Embryonic facial prominence (tissue), 1 donor: ENCODE data around the gene C19orf53.

Experiments
- DNase-seq: peaks from one replicate; pipeline ENCODE4 v3.0.0-alpha.2; 2016; ENCODE audit errors: extremely low spot score

The C19orf53 gene

DNA sequence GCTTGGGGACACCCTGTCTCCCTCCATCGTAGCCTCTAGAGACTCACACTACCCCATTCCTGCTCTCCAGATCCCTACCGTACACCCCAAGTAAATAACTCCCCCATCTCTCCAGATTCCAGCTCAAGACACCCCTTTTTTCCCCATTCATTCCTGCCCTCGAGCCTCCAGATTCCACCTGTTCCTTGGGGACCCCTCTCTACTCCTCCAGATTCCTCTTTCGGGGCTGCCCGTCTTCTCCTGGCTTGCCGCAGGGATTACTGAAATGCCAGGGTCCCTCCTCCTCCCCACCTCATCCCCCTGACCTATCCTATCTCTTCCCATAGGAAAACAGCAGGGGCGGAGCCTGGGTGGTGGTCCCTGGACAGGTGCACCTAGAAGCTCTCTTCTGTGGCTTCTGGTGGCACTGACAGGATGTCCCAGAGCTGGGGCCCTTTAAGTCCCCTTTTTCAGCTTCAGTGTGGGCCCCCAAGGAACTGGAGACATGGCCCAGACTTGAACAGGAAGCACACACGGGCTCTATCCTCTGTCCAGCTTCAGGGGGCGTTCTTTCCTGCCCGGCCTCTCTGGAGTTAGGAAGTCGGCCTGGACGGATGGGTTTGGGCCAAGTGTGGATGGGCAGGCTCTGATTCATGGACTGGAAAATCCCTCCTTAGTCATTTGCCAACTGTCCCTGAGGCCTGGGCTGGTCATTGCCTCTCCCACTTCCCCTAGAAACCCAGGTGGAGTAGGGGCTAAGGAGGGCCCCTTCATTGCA is 22.2 kb downstream of the C19orf53 start:
- no peak for DNase-seq

GRCh38 chr19:13797058-13797440 is 22.8 kb downstream of the C19orf53 start:
- DNase-seq, result no peak

- DNase-seq, result no peak
Observed at GRCh38 chr19:13797870-13798269, 23.6 kb downstream of the C19orf53 start.

GRCh38 chr19:13799669-13800068 is 25.4 kb downstream of the C19orf53 start:
- no peak for DNase-seq

DNA sequence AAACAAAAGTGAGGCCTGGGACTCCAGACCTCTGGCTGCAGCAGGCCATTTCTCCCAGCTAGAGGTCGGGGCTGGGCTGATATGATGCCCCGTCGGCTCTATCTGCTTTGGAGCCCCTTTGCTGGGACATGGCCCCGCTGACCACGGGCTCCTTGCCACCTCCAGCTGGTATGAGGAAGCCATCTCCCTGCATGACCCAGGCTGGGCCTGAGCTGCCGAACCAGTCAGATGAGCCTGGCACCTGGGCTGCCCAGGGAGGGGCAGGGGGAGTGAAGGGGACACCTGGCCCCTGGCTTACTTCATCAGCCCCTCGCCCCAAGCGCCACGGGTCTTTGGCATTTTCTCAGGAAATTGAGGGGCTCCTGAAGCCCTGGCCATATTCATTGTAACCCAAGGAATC is 28.8 kb downstream of the C19orf53 start:
- no peak for DNase-seq

DNA sequence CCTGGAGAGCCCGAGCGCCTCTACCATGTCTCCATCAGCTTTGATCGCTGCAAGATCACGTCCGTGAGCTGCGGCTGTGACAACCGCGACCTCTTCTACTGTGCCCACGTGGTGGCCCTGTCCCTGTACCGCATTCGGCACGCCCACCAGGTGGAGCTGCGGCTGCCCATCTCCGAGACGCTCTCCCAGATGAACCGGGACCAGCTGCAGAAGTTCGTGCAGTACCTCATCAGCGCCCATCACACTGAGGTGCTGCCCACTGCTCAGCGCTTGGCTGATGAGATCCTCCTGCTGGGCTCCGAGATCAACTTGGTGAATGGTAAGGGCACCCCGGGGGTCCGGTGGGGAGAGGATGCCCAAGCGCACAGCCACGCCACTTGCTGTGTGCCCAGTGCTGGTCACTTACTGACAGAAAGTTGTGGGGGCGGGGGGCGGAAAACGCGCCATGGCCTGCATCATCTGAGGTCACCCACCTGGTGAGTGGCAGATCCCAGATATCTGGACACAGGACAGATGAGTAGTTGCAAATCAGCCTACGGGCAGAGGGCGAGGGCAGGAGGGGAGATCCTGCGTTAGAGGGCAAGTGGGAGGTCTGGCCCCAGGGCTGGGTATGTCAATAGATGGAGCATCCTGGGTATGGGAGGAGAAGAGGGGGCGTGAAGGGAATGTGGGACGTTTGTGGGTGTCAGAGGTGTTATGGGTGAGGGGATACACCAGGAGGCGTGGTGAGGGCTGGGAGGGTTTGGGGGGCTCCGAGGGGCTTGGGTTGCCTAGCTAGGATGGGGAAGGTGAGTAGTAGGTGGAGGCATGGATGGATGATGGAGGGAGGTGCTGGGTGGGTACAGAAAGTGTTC is 30.8 kb downstream of the C19orf53 start:
- DNase-seq, result no peak

- no peak for DNase-seq
Observed at GRCh38 chr19:13806728-13807127, 32.5 kb downstream of the C19orf53 start.

GRCh38 chr19:13807421-13808021 is 33.3 kb downstream of the C19orf53 start:
- no peak for DNase-seq

GRCh38 chr19:13808856-13809255 is 34.6 kb downstream of the C19orf53 start:
- no peak for DNase-seq

- DNase-seq, result no peak
Observed at GRCh38 chr19:13812544-13812943, 38.3 kb downstream of the C19orf53 start.

DNA sequence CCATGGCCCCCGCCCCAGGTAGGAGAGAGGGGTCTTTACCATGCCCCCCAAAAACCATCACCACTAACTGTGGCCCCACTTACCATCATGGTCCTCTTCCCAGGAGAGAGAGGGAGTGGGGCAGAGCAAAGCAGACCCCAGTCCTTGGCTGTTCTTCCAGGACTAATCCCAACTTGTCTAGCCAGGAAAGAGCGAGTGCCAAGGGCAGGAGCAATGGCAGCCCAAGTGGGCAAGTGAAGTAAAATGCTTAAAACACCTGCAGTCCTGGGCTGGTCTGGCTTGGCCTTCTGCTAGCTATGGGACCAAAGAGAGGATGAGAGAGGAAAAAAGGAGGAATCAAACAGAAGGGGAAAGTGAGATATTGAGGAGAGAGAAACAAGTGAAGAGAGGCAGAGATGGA is 38.9 kb downstream of the C19orf53 start:
- DNase-seq, result no peak

GRCh38 chr19:13814550-13814949 is 40.3 kb downstream of the C19orf53 start:
- DNase-seq, result no peak

- DNase-seq, result no peak
Observed at GRCh38 chr19:13817018-13817614, 42.9 kb downstream of the C19orf53 start.

- no peak for DNase-seq
Observed at GRCh38 chr19:13817615-13818371, 43.5 kb downstream of the C19orf53 start.

- no peak for DNase-seq
Observed at GRCh38 chr19:13819238-13819637, 45.0 kb downstream of the C19orf53 start.

- DNase-seq, result no peak
Observed at GRCh38 chr19:13821292-13821691, 47.0 kb downstream of the C19orf53 start.

GRCh38 chr19:13823256-13823655 is 49.0 kb downstream of the C19orf53 start:
- DNase-seq, result no peak

DNA sequence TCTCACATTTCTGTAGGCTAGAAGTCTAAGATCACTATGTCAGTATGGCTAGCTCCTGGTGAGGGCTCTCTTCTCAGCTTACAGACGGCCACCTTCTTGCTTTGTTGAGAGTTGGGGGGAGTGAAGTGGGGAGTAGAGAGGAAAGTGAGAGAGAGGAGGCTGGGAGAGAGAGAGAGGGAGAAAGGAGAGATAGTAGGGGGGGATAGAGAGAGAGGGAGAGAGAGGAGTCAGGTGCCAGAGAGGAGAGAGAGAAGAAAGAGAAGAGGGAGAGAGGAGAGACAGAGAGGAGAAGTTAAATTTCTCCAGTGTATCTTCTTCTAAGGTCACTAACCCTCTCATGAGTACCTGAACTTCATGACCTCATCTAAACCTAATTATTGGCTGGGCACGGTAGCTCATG is 49.6 kb downstream of the C19orf53 start:
- DNase-seq, result no peak

DNA sequence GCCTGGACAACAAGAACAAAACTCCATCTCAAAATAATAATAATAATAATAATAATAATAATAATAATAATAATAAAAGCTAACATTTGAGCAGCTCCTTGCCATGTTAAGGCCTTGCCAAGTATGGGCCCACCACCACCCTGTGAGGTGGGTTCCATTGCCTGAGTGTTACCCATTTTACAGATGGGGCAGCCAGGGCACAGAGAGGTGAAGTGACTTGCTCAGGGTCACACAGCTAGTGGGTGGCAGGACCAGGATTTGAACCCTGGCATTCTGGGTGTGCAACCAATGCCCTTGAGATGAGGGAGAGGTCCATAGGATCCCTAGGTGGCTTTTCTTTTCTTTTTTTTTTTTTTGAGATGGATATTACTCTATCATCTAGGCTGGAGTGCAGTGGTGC is 50.4 kb downstream of the C19orf53 start:
- DNase-seq, result no peak

DNA sequence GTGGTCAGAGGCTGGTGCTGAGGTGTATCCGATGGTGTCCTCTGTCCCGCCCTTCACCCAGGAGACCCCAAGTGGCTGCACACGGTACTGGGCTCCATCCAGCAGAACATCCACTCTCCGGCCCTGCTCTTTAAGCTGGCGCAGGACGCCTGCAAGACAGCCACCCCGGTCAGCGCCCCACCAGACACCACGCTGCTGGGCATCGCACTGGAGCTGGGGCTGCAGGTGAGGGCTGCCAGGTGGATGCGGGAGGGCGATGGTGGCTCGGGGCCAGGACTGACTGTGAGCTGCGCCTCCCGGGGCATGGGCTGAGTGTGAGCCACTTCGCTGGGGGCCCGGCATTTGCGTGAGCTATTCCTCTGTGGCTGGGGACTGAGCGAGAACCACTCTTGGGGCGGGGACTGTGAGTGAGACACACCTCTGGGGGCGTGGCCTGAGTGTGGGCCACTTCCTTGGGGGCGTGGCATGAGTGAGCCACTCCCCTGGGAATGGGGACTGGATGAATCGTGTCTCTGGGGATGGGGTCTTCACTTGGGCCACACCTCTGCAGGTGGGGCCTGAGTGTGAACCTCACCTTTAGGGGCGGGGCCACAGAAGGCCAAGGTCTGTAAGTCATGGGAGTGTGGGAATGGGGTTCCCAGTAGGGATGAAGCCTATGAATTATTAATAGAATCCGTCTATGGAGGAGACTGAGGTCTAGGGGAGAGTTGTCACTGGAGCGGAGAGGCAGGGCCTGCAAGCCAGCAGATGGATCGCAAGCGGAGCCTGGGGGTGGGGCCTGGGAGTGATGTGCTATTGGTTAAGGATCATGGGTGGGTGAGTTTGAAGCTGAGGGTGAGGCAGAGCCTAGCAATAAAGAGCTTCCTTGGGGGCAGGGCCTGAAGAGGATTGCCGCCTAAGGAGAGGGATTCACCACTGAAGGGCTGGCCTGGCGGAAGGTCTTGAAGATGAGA is 51.5 kb downstream of the C19orf53 start:
- no peak for DNase-seq
